Measurements from ENCODE around the gene PLCL1.
"Not testable (repeated sequence)": the region's sequence is repeated elsewhere in the genome, so short reads cannot be mapped to it uniquely, and the experiment has no call there.

Gene PLCL1

GRCh38 chr2:198196556-198196955 is 392.2 kb downstream of the PLCL1 start:
- not testable (repeated sequence) for H3K27me3 ChIP-seq (ENCODE audit: low read depth, low read length); H3K4me1 ChIP-seq (ENCODE audit: control insufficient read depth in 1 of 2, insufficient read depth in 2 of 2, low read length in 2 of 2); H3K27ac ChIP-seq (ENCODE audit: low read length); H3K9me3 ChIP-seq (ENCODE audit: control insufficient read depth in 1 of 2, low read length in 2 of 2); H3K4me3 ChIP-seq (ENCODE audit: low read depth in 1 of 2, low read length in 2 of 2); H3K36me3 ChIP-seq (ENCODE audit: control insufficient read depth in 1 of 2, insufficient read depth in 2 of 2, low read length in 2 of 2)
